NCI-H82 treated with DMSO at 0.1 percent for 48 hours (cell line): Measurements from ENCODE around the gene BIN1.

Experiments
- DNase-seq: peaks from one replicate; lab custom pipeline; 2025; ENCODE audit not compliant: unreplicated experiment; lab: John Stamatoyannopoulos, UW

The BIN1 gene

GRCh38 chr2:127092306-127092705 lies 14.6 kb downstream of the BIN1 start:
- DNase-seq, result no peak

DNA sequence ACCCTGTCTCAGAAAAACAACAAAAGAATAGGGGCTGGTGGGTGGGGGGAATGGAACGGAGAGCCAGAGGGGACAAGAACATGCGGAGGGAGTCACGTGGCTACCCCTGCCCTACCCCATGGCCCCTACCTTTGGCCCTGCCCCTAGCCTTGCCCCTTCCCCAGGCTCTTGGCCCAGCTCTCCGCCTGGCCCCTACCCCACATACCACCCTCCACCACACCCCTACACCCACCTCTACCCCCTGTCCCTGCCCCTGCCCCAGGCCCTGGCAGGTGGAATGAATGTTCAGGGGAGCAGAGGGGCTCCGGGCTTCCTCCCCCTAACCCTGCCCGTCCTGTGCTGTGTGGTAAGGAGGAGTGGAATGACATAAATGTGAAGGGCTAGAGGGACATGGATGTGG lies 15.1 kb downstream of the BIN1 start:
- DNase-seq, result no peak

DNA sequence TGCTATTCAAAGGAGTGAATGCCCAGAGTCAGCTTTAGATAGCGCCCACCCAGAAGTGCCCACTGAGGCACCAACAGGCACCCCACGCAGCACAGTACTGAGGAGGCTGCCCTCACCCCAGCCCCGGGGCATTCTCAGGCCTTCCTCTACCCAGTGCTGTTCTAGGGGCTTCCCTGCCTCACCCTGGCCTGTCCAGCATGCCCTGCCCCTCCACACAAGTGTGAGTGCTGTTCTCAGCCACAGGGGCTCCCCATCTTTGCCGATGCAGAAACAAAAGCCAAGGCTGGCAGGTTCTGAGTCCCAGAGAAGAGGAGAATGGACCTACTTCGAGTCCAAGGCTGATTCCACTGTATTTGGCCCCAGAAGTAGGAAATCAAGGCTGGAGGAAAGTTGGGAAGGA lies 15.8 kb downstream of the BIN1 start:
- no peak for DNase-seq

DNA sequence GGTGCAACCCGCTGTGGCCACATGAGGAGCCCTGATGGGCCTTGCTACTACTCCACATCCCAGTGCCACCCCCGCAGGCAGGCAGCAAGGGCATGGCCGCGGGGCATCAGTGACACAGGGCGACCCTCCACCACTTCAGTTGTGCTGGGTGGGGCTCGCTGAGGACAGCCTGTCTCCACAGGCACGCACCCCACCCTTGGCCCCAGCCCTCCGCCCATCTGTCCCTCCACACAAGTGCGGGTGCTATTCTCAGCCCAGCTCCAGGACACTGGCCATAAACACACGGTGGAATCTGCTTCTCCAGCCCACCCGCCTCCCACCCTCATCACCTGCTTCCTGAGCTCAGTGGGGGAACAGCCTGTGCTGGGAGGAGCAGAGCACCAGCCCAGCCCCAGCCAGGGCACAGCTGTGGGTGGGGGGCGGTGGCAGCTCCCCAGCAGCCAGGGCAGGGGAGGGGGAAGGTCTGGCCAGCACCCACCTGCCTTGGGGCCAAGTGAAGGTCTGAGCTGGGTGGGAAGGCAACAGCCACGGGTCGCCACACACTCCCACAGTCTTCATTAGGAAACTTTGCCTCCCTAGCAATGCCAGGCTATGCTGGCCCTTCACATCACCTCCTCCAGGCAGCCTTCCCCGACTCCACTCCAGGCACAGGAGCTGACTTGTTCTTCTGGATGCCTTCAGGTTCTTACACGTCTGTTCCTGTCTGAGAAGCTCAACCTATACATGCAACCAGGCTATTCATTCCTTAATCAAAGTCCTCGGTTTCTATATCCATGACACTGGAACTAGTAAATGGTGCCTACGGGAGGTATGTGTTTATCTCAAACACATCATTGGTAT lies 16.5 kb downstream of the BIN1 start:
- no peak for DNase-seq

- no peak for DNase-seq
These were observed 17.3 kb downstream of the BIN1 start for GRCh38 chr2:127089478-127090235.

GRCh38 chr2:127088706-127089105 lies 18.2 kb downstream of the BIN1 start:
- no peak for DNase-seq

GRCh38 chr2:127087791-127088495 lies 19.0 kb downstream of the BIN1 start:
- no peak for DNase-seq

DNA sequence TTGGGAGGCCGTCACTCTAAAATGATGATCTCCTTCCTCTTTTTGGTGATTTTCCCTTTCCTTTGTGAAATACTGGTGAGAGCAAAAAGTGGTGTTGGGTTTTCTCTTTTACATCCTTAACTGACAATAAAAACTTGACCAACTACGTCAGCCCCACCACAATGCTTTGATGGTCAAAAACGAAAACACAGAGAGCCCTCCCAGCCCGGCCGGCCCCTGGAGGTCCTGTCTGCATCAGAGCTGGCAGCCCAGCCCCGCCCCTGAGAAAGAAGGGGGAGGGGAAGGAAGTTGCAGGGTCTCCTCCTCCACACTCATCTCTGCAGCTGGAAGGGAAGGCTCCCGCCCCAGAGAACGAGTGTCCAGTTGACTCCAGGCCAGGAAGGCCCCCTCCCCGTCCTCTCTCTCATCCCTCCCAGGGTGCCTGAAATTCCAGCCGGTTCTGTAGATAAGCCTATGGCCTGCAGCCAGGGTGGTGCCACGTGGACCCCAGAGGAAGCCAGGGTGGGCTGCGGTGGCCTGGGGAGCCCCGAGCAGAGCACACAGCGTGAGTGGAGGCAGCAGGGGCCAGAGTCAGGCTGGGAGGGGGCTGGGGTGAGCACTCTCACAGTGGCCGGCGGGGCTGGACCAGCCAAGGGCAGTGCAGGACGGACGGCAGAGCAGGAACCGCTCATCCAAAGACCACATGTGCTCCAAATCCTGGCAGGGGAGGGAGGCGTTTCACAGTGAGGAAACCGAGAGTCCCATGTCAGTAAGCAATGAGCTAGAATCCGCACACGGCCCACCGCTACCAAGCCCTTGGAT lies 19.8 kb downstream of the BIN1 start:
- no peak for DNase-seq

DNA sequence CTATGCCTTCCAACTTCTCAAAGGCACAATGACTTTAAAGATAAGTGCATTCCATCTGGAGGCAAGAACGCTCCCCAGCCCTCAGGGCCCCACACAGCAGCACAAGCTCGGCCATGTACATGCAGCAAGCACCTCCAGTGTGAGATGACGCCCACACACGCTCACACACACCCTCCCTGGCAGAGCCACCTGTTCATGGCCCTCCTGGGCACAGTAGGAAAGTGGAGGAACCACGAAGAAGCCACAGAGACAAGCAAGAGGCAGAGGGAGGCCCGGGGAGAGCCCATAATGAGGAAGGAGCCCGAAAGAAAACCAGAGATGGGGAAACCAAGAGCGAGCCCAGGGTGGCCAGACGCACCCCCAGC lies 21.7 kb downstream of the BIN1 start:
- DNase-seq, result no peak

GRCh38 chr2:127084611-127085316 lies 22.2 kb downstream of the BIN1 start:
- DNase-seq, result no peak

GRCh38 chr2:127083819-127084503 lies 23.0 kb downstream of the BIN1 start:
- no peak for DNase-seq

DNA sequence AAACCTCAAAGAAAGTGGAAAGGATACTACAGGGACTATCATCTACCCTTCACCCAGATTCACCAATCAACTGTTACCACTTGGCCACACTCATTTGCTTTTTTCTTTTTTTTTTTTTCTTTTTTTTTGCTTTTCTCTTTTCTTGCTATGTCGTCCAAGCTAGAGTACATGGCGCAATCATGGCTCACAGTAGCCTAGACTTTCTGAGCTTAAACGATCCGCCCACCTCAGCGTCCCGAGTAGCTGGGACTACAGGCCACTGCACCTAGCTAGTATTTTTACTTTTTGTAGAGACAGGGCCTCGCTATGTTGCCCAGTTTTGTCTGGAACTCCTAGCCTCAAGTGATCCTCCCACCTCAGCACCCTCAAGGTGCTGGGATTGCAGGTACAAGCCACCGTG lies 24.0 kb downstream of the BIN1 start:
- no peak for DNase-seq

- no peak for DNase-seq
These were observed 24.9 kb downstream of the BIN1 start for GRCh38 chr2:127081826-127082633.

DNA sequence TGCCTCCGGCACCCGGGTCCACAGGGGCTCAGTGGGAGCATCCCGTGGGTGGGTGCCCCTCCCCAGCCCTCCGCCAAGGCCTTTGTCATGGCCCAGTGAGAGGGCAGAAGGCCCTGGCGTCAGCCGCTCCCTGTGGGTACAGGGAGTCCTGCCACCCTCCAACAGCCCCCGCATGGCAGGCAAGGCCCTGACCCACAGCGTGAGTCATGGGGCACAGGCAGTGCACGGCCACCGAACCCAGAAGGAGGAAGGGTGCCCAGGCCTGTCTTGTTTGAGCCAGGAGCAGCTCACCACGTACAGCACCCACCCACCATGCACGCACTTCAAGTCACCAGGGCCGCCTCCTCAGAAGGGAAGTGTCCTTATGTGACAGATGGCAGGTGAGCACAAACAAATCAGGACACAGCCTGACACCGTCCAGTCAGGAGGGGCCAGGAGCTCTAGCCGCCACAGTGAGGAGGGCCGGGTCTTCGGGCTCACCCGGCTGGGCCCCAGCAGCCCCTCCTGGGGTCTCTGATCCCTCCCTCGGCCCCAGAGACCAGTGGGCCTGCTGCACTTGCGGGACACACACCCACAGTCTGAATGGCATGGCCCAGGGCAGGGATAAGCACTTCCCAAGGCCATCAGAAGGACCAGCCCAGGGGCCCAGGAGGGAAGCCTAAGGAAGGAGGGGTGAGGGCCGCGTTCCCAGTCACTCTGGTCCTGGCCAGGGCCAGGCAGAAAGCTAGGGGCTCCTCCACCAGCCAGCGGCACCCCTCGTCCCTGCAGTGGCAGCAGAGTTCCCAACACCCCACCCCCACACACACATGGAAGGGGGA lies 25.8 kb downstream of the BIN1 start:
- peak; percentile 32 for DNase-seq

DNA sequence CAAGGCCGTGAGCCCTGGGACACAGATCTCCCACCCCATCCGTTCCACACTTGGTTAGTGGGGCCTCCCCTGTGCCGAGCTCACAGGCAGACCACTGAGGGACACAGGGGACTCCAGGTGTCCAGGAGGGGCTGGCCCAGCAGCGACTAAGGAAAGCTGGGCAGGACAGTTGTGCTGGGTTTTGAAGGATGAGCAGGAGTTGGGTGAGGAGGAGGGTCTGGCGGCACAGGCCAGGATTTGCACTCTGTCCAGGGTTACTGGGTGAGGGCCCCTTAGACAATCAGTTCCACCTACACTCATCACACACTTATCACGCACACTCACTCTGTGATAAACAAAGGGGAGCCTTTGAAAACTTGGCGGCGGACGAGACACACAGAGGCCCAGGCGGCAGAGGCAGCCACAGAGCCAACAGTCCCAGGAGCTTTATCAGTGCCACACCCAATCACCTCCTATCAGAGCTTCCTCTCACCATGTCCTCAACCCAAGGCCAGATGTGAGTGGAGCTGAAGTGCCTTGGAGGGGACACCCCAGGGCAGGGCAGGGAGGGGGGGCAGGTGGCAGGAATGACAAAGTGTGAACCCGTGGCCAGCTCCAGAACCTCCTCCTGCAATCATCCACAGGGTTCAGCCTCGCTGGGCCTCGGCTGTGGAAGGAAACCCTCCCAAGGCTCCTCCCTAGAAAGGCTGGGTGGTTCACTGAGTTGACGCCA lies 26.6 kb downstream of the BIN1 start:
- DNase-seq, result no peak

GRCh38 chr2:127079358-127079920 lies 27.5 kb downstream of the BIN1 start:
- DNase-seq, result no peak

DNA sequence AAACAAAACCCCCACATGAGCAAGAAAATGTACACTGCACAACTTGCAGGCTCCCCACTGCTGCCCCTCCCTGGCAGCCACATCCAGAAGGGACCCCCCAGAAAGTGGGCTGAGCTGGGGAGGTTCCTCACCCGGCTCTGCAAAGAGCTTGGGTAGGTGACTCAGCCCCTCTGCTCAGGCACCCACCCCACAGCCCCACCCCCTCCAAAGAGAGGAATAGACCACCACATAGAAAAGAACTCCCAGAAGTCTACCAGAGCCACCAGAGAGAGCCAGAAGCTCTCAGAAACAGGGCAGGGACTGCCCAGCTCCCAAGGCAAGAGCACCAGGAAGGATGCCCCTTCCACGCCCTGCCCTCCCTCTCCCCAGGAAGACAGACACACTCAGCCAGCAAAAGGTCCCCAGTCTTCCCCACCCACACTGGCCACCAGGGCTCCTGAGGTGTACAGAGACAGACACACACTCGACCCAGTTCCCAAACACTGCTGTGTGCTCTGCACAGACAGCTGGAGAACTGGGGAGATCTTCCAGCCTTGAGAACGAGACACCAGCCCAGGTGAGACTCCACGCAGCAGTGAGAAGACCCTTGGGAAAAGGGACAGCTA lies 28.2 kb downstream of the BIN1 start:
- no peak for DNase-seq
